Endothelial cell (in vitro differentiated cells): ENCODE measurements around the gene GOLGA6L10. TPM values are rescaled to one million over a fixed set of nuclear protein-coding genes. Genes with fewer than 3 reads are reported as not detected.

Experiments
- DNase-seq: peaks from one replicate; pipeline ENCODE4 v3.0.0; 2021; ENCODE audit warnings: low spot score
- H3K27ac Mint-ChIP-seq: one replicate; pipeline ENCODE4 v1.8.0; 2021; ENCODE audit warnings: mixed read lengths, inconsistent platforms; ENCODE audit not compliant: unreplicated experiment
- H3K27me3 Mint-ChIP-seq: one replicate; pipeline ENCODE4 v1.8.0; 2021; ENCODE audit warnings: mild to moderate bottlenecking, moderate library complexity, mixed read lengths, inconsistent platforms; ENCODE audit not compliant: unreplicated experiment
- H3K36me3 Mint-ChIP-seq: one replicate; pipeline ENCODE4 v1.8.0; 2021; ENCODE audit warnings: mild to moderate bottlenecking, low read depth, mixed read lengths, inconsistent platforms; ENCODE audit not compliant: unreplicated experiment
- H3K4me1 Mint-ChIP-seq: one replicate; pipeline ENCODE4 v1.8.0; 2021; ENCODE audit warnings: mild to moderate bottlenecking, mixed read lengths, inconsistent platforms; ENCODE audit not compliant: unreplicated experiment
- H3K4me3 Mint-ChIP-seq: one replicate; pipeline ENCODE4 v1.8.0; 2021; ENCODE audit warnings: mild to moderate bottlenecking, mixed read lengths, inconsistent platforms; ENCODE audit not compliant: unreplicated experiment
- H3K9me3 Mint-ChIP-seq: one replicate; pipeline ENCODE4 v1.8.0; 2021; ENCODE audit warnings: mixed read lengths, inconsistent platforms; ENCODE audit not compliant: unreplicated experiment
- CTCF ChIP-seq: fragments of 200-600 bp; sonication (generic); IDR thresholded peaks from one replicate; pipeline ENCODE4 v1.5.0; 2021; ENCODE audit warnings: antibody characterized with exemption; ENCODE audit not compliant: unreplicated experiment
- total RNA-seq: library from RNA; stranded (reverse); fragmentation: NEBNext Ultra II Directional; extraction: Animal tissue kit (Norgen Biotek cat#: 25700); gene quantifications from one replicate; pipeline ENCODE4 v1.2.1, GENCODE V29; 2021; ENCODE audit not compliant: unreplicated experiment

The GOLGA6L10 gene
- total RNA-seq, 1 donor from 2014 or later, result 0.28 TPM

- Mint-ChIP-seq H3K4me1 (no peaks in the 10 kb centered on the region), H3K4me3 (no peak overlapping the region), H3K27me3 (peaks cover 3% of the 10 kb centered on the region), H3K9me3 (no peaks in the 10 kb centered on the region), H3K27ac (peak overlapping the region; percentile 2), H3K36me3 (no peaks in the 10 kb centered on the region)
- DNase-seq, result no peak
- no peak for TF ChIP-seq CTCF
Measured at GRCh38 chr15:82306791-82307713, 42.2 kb downstream of the GOLGA6L10 start.

- DNase-seq, result no peak
- no peaks in the 10 kb centered on the region for H3K4me1 Mint-ChIP-seq
- no peaks in the 10 kb centered on the region for H3K36me3 Mint-ChIP-seq
- no peaks in the 10 kb centered on the region for H3K9me3 Mint-ChIP-seq
- no peak overlapping the region for H3K4me3 Mint-ChIP-seq
- H3K27me3 Mint-ChIP-seq, result peaks cover 3% of the 10 kb centered on the region
- no peak for TF ChIP-seq CTCF
- no peak overlapping the region for H3K27ac Mint-ChIP-seq
Measured at GRCh38 chr15:82305621-82306048, 43.6 kb downstream of the GOLGA6L10 start.

GRCh38 chr15:82304778-82305090 lies 44.5 kb downstream of the GOLGA6L10 start:
- Mint-ChIP-seq H3K27me3 (peaks cover 3% of the 10 kb centered on the region), H3K27ac (no peak overlapping the region), H3K36me3 (no peaks in the 10 kb centered on the region), H3K9me3 (no peaks in the 10 kb centered on the region), H3K4me3 (no peak overlapping the region), H3K4me1 (peaks cover 2% of the 10 kb centered on the region)
- DNase-seq, result no peak
- no peak for TF ChIP-seq CTCF

GRCh38 chr15:82303956-82304777 lies 45.1 kb downstream of the GOLGA6L10 start:
- peaks cover 3% of the 10 kb centered on the region for H3K27me3 Mint-ChIP-seq
- no peak overlapping the region for H3K4me3 Mint-ChIP-seq
- H3K9me3 Mint-ChIP-seq, result no peaks in the 10 kb centered on the region
- TF ChIP-seq CTCF, result no peak
- peaks cover 2% of the 10 kb centered on the region for H3K4me1 Mint-ChIP-seq
- DNase-seq, result no peak
- no peaks in the 10 kb centered on the region for H3K36me3 Mint-ChIP-seq
- H3K27ac Mint-ChIP-seq, result no peak overlapping the region
